Right lobe of liver (tissue), 4 donors: ENCODE data around the gene ADNP.

Experiments used
- CTCF ChIP-seq, 4 donors: fragments of 200-600 bp in 3 of 4; fragments of 450-650 bp in 1 of 4; IDR thresholded peaks; one replicate each; pipeline versions ENCODE4 v1.5.1 to v1.8.0; 2016 to 2022; ENCODE audit warnings: antibody characterized with exemption in 4 of 4, mild to moderate bottlenecking in 2 of 4
- POLR2A ChIP-seq: fragments of 450-650 bp; IDR thresholded peaks from one replicate; pipeline ENCODE4 v1.6.1; 2017; ENCODE audit warnings: antibody characterized with exemption, mild to moderate bottlenecking
- donor health status: DM: no; HTN: no; CAD: no.
- donor health status: DM: no; HTN: no; CAD: no.
- donor health status: DM: no; HTN: yes; CAD: no.

DNA sequence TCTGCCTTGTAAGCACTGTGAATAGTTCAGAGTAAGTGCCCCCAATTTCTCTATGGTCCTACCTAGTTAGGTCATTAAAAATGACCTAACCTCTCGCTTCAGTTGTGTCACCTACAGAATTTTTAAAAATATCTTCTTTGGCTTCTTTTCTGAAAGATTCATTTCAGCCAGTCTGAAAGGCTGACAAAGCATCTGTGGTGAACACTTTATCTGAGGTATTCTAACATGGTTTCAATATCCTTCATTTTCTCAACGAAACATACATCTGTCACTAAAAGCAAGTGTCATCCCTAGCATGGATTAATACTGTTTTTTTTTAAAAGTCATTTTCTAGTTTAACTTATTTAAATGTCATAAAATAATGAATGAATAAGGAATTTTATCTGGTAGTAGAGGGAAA lies 22.0 kb upstream of the ADNP start:
- TF ChIP-seq CTCF (IDR thresholded peaks at IDR 0.05): no peak
- no peak for TF ChIP-seq POLR2A
